Measurements from ENCODE around the gene ATP11B.
"Not testable (repeated sequence)": the region's sequence is repeated elsewhere in the genome, so short reads cannot be mapped to it uniquely, and the experiment has no call there.

Gene ATP11B

DNA sequence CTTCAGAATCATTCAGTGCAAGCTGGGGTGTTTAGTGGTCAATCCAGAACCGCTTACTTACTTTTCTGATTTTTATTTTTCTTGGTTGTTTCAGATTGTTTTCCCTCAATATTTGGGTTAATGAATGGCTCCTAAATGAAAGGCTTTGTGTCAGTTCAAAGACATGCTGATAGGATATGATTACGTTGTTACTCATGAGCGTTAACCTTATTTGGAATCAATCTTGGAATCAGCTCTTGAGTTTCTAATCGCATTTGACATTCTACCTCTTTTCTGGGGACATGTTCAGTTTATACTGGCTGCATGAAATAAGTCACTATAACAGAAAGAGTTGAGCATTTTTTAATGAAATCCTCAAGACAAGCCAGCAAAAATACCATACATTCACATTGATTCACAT is 50.2 kb downstream of the ATP11B start:
- FAIRE-seq: no peak

DNA sequence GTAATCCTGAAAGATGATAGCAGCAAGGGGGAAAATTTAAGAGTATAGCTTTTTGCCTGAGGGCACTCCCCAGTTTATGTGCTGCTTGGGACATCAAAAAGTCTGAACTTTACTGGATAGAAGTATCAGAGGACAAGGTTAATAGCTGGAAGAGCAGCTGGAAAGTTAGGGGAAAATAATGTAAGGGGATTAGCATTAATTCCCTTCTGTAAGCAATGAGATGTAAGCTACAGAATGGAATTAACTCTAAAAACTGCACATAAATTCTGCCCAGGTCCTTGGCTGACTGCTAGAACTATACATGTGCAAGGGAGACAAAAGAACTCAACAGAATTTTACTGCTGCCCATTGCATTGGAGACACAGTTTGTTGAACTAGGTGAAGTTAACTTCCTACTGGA is 55.6 kb downstream of the ATP11B start:
- FAIRE-seq: no peak

DNA sequence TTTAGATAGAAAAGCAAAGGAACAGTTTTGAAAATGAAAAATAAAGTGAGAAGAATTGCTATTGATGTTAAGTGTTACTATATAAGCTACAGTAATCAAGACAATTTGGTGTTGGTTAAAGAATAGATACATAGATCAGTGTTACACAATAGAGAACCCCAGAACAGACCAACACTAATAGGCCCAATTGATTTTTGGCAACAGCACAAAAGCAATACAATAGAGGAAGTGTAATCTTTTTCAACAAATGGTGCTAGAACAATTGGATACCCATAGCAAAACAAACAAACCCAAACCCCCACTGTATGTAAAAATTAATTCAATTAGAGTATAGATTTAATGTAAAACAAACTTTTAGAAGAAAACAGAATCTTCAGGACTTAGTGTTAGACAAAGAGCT is 61.8 kb downstream of the ATP11B start:
- no peak for FAIRE-seq

DNA sequence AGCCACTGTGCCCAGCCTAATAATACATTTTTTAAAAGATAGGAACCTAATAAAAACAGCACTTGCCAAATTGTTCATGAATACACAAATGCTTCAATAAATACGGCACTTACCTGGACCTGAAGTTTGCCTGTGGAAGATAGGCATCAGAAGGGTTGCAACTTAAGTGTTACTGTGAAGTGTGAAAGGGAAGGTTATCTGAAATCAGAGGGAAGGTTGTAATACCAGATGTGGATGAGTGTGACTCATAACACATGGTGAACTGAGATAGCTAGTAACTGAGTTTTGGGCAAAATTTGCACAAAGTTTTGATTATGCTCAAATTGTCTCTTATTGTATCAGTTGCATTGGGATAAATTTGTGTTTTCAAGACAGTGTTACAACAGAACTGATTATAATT is 68.0 kb downstream of the ATP11B start:
- no peak for FAIRE-seq

DNA sequence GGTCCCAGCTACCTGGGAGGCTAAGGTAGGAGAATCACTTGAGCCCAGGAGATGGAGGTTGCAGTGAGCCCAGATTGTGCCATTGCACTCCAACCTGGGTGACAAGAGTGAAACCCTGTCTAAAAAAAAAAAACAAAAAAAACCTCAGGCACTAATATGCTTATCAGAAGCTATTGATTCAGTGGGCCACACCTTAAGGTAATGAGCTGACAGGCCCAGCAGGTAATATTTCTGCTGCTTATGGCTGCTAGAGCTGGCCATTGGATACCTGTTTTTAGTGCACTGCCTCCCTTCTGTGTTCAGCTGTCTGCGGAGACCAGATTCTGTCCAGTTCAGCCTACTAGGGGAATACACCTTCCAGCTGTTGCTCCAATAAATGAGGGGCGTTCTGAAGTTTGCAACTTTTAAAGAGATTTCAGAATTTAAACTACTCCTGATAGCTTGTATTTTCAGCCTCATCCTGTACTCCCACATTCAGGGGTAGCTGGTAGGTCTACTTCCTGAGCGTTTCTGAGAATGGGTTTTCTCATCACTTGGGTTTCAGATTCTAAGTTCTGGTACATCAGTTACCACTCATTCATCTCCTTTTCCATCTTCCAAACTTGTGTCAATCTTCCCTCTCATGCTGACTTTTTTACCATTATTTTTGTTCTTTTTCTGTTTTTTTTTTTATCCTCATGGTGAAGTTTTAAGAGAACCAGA is 69.0 kb downstream of the ATP11B start:
- FAIRE-seq: no peak

DNA sequence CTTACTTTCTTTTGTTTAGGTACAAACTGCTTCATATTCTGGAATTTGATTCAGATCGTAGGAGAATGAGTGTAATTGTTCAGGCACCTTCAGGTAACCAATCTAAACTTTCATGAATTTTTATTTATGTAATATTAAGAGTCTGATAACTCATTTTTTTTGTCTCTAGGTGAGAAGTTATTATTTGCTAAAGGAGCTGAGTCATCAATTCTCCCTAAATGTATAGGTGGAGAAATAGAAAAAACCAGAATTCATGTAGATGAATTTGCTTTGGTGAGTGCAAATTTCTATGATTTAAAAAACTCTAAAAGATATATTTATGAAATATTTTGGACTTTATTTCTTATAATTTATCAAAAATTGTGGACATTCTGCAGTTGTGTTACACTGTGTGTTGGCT is 75.8 kb downstream of the ATP11B start:
- no peak for FAIRE-seq

DNA sequence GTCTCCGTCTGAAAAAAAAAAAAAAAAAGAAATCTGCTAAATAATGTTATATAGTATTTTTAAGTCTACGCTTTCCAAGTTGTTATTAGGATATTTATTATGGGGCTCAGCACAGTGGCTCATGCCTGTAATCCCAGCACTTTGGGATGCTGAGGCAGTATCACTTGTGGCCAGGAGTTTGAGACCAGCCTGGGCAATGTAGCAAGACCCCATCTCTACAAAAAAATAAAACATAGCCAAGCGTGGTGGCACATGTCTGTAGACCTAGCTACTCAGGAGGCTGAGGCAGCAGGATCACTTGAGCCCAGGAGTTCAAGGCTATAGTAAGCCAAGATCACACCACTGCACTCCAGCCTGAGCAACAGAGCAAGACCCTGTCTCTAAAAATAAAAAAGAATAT is 77.6 kb downstream of the ATP11B start:
- FAIRE-seq: not testable (repeated sequence)

DNA sequence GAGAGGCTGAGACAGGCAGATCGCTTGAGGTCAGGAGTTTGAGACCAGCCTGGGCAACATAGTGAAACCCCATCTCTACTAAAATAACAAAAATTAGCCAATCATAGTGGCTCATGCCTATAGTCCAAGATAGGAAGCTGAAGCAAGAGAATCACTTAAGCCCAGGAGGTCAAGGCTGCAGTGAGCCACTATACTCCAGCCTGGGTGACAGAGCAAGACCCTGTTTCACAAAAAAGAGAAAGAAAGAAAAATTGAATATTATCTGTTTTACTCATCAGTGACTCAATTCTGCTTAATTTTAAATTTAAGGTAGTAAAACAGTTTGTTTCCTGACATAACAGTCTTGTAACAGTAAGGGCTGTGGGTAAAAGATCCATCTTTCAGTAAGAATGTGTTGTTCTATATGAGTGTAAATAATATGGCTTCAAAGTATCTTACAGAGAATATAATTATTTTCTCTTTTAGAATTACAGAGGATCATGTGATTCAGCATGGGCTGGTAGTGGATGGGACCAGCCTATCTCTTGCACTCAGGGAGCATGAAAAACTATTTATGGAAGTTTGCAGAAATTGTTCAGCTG is 85.8 kb downstream of the ATP11B start:
- no peak for FAIRE-seq

DNA sequence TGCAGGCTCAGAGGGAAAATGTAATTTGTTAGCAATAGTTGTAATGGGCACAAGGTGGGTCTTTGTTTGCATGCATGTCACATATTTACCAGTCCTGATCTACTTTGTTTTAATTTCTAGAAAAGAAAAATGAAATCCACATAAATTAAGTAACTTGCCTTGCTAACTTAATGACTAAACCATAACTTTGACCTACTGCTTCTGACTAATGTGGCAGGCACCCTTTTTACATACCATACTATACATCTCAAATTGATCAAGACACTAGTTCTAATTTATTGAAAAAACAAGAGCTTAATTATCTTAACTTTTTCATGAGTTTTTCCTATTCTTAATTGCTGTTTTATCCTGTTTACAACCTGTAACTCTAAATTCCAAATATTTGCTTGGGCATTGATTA is 93.2 kb downstream of the ATP11B start:
- FAIRE-seq: no peak

DNA sequence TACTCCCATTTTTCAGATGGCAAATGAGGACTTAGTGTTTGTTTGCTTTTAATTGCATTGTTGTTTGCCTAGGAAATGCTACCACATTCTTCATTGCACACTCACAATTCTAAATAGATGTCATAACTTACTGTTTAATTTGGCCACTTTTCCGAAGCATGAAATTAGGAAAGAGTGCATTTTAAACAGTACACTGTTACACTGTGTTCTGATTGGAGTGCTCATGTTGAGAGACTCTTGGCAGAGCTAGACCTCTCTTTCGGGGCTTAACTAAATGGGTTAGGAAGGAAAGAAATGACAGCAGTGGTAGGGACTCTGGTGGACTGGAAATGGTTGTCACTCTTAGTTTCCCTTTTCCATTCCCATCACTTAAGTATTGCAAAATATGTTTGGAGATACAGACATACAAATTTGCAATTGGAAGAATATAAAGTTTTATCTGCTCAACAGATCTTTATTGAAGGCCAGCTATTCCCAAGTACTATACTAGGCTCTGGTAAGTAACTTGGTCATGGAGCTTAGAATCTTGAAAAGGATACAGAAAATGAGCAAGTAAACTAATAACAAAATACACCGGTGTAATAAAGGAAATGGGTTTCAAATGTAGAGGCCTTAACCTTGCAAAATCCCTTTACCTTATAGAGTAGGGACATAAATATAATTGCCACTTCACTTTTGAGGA is 96.8 kb downstream of the ATP11B start:
- FAIRE-seq: no peak

DNA sequence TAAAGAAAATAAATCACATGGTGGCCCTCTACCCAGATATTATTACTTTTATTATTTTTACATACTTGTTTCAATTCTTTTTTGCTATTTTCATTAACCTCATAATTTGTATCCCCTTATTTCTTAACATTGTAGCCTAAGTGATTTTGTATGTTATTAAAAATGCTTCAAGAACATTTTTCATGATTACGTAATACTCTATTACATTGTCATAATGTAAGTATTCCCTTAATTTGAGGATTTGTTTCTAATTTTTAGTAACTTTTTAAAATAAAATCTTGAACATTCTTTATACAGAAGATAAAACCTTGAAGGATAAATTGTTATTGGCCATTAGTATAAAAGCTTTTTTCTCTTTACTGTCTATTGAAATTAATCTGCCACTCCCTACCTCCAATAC is 98.1 kb downstream of the ATP11B start:
- no peak for FAIRE-seq

DNA sequence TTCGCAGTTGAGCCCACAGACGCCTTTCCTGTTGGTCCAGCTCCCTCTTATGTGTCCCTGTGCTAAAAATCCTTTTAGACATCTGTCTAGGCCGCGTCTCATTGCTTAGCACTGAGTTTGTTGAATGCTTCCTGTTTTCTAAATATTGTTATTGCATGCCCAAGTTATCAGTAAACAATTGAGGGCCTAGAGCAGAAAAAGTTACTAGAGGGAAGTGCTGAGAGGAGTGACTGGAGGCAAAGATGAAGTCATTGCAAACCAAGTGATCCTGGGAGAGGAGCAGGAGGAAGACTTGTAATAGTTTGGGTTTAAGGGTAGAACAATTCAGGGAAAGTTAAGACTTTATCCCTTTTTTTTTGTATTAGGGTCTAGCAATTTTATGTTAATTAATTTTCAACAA is 98.9 kb downstream of the ATP11B start:
- no peak for FAIRE-seq

DNA sequence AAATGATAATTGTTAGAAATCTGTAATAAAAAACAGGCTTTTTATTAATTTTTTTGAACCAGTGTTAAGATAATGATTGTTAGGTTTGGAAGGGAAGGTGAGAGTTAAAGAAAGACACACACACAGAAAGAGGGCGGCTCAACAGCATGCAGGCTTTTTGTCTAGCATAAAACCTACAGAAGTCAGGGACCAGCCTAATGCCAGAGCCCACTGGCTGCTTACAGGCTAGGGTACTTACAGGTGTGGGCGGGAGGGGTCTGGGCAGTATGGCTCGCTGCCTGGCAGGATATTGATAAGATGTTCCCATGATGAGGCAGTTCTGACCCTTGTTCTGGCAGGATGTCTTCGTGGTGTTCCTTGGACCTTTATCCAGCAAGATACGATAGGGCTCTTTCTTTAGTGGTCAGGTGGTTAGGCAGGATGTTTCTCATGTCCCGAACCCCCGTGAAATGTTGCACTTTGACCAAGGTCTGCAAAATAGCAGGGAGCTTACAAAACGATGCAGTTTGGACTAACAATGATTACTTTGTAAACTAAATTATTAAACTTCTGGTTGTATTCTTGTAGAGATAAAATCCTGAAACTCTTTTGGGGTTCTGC is 102.3 kb downstream of the ATP11B start:
- FAIRE-seq: no peak

DNA sequence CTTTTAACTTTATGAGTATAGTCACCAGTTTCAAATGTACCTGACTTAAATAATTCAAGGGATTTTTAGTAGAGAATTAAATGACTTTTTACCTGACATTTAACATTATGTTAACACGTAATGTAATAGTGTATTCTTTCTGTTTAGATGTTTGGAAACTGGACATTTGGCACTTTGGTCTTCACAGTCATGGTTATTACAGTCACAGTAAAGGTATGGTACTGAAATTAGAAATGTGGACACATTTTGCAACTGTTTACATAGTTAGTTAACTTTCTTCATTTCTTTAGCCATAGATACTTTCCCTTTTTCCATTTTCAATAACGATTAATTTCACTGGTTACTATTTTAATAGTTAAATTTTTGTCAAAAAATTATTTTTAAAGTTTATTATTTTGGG is 103.2 kb downstream of the ATP11B start:
- no peak for FAIRE-seq

DNA sequence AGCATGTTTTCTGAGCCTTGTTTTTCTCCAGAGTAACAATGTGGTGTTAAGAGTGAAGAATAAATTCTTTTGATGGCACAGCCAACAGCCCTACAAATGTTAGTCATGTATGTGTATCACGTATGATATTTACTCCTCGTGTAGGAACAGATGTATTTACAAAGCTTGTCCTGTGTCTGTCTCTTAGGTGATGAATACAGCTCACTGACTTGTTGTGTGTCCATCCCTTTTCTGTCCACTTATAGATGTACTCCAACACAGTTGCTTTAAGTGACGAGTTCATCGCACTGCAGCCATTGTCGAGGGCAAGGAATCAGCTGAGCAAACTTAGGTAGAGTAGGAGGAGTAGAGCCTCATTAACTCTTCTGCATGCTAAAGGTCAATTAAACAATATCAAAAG is 108.9 kb downstream of the ATP11B start:
- FAIRE-seq: no peak

DNA sequence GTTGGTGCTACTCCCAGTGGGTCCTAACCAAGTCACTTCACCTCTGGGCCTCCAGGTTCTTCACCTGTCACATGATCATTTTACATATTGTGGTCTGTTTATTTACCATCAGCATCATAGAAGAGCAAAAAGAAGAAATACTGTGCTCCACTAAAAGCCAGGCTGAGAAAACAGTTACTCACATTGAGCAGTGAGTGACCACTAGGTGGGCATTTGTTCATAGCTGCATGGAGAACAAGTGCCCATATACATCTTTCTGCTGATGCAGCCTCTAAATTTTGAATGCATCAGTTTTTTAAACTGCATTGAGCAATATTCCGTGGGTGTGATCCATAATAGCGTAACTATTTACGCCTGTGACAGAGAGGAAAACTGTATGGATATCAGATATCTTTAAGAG is 110.9 kb downstream of the ATP11B start:
- no peak for FAIRE-seq

DNA sequence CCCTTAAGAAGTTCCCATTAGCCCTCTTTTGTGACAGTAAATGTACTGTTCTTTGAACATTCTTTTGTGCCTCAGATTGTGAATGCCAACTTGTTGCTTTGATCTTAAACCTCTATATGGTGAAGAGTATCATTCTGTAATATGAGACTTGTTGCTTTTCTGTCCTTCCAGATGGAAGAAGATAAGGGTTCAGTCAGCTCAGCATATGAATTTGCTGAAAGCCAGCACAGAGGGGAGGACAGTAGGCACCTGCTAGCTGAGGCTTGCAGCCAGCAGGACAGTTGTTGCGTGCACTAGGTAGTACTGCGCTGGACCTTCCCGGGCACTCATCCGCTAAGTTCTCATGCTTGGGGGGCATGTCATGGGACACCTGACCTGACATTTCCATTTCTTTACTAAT is 112.3 kb downstream of the ATP11B start:
- no peak for FAIRE-seq

DNA sequence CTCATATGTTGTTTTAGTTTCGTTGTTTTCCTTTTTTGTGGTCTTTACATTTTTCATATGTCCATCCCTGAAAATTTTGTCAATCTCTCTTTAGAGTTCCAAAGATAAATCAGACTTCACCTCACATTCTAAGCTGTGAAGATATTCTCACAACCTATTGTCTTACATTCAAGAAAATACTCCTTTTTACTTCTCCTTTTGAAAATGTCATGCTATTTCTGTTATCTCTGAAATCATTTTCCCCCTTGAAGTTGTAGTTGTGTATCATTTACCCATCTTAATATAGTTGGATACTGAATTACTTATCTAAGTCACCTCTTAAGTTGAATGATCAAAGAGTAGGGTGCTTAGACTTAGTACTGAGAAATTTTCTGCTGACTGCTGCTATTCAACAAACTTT is 112.7 kb downstream of the ATP11B start:
- FAIRE-seq: no peak

DNA sequence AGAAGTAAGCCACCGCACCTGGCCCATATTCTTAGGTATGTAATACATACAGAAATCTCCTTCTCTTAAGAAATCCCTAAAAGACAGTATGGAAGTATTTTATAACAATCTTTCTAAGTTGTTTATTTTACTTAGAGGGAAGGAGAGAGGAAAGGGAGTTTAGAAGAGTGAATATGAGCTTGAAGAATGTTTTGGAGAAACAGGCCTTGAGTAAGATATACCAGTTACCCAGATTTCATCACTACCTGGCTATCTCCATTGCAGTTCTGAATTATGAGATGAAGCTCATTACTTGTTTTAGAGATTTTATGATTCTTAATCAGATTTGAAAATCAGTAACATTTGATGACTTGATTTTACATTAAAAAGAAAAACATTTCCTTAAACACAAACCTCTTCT is 115.2 kb downstream of the ATP11B start:
- FAIRE-seq: no peak

DNA sequence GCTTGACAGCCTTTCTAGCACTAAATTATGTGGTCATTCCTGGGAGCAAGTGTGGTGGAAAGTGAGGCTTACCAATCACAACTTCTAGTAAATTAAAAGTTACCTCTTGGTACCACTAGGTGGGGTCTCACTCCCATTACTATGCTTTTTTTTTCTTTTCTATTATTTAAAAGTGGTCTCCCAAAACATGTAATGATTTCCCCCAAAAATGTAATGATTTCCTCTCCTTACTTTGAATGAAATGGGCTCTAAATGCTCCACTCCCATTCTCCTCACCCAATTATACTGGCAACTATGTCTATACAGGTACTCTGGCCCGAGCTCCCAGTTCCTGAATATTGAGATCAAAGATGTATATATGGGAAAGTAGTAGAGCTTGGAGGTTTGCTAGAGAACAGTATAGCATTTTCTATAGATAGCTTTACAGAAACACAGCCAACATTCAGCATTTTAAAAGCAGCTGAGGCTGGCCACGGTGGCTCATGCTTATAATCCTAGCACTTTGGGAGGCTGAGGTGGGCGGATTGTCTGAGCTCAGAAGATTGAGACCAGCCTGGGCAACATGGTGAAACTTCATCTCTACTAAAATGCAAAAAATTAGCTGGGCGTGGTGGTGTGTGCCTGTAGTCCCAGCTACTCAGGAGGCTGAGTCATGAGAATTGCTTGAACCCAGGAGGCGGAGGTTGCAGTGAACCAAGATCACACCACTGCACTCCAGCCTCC is 116.2 kb downstream of the ATP11B start:
- FAIRE-seq: no peak

DNA sequence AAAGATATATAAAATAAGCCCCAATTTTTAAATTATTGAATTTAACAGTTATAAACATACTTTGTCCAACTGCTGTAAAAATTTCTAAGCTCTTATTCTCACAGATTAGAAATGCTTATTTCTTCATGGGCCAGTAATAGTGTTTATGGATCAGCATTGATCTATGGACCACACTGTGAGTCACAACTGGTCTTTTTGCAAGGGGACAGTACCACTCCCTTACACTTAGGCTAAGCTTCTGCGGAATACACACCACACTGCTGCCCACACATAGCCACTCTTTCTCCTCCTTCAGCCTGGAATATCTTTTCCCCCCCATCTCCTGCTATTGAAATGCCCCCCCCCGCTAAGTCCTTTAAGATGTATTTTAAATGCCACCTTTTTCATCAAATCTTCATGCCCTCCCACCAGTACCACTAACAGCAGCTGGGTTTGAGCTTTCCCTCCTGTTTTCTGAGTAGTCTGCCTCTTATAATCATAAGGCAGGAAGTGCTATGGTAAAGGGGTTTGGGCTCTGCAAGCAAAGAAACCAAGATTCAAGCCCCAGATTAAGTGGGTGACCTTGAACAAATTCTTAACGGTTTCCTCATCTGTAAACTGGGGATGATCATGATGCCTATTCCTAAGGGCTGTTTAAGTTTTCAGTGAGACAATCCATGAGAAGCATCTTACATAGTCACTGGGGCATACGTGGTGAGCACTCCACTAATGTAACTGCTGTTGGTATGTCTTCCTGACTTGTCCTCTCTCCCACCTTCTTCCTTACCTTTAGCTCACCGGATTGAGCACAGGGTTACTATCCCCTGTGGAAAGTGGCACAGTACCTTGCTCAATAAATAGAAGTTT is 117.9 kb downstream of the ATP11B start:
- no peak for FAIRE-seq

DNA sequence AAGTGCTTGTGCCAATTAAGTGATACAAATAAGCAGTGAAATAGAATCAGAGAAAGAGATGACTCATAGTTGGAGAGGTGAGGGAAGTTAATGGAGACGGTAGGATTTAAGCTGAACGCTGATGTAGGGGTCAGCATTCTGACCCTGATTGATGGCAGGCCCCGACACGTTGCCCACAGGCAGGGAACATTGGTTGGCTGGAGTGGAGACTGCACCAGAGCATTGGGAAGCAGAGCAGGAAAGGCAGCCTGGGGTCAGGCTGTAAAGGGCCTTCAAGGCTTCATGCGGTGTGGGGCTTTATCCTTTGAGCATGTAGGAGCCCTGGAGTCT is 118.4 kb downstream of the ATP11B start:
- FAIRE-seq: no peak

DNA sequence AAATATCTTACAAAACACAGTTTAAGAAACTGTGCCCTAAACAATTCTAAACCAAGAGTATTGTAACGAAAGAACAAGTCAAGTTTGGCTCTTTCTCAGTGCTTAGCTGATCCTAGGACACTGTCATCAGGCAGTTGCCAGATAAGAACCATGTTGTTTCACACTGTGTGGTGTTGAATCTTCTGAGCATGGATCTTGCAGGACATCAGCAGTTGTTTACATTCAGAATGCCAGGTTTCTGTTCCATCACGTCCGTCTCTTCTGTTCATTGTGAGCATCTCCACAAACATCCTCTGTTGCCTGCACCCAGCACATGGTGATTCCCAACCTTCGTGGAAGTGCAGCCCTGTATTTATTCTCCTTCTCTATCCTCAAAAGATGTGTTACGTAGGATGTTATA is 119.2 kb downstream of the ATP11B start:
- FAIRE-seq: no peak

All from colon (tissue), 2 donors.